HepG2 (cell line): ENCODE results near the gene EFNA2. TPM values are rescaled to one million over a fixed set of nuclear protein-coding genes. Genes with fewer than 3 reads are reported as not detected.

Experiments
- ASH2L ChIP-seq: fragments of 300-600, 200-600 bp; sonication (generic); IDR thresholded peaks from 2 replicates; pipeline ENCODE4 v1.7.0; 2017; ENCODE audit warnings: low read depth, mild to moderate bottlenecking, moderate library complexity, mixed read lengths, low read length; ENCODE audit not compliant: insufficient read length
- LRRFIP1 ChIP-seq: sonication (generic); formaldehyde crosslinking; conservative IDR thresholded peaks from 2 replicates; pipeline ENCODE4 v1.4.0; 2020; ENCODE audit warnings: missing genetic modification reagents
- NCOR1 ChIP-seq: fragments of 200-600 bp; sonication (generic); IDR thresholded peaks from 2 replicates; pipeline ENCODE4 v1.7.0; 2017; ENCODE audit warnings: antibody characterized with exemption, low read length, borderline replicate concordance
- RAD21 ChIP-seq: fragments of 450-650 bp; formaldehyde crosslinking; IDR thresholded peaks from 2 replicates; pipeline ENCODE4 v1.5.0; 2020; ENCODE audit warnings: mild to moderate bottlenecking
- RBM22 ChIP-seq: fragments of 200-400 bp; formaldehyde crosslinking; optimal IDR thresholded peaks from 2 replicates; pipeline ENCODE3; 2017; ENCODE audit warnings: mild to moderate bottlenecking, low read length, moderate library complexity
- RFXANK ChIP-seq: IDR thresholded peaks from 2 replicates; pipeline ENCODE4 v1.6.1; 2016
- SP140L ChIP-seq: sonication (generic); formaldehyde crosslinking; IDR thresholded peaks from 2 replicates; pipeline ENCODE4 v1.4.0; 2020; ENCODE audit warnings: missing genetic modification reagents, borderline replicate concordance
- ZFY ChIP-seq: sonication (generic); formaldehyde crosslinking; IDR thresholded peaks from 2 replicates; pipeline ENCODE4 v1.4.0; 2020; ENCODE audit warnings: missing genetic modification reagents
- ZMAT3 ChIP-seq: sonication (generic); formaldehyde crosslinking; conservative IDR thresholded peaks from 2 replicates; pipeline ENCODE4 v1.7.0; 2021; ENCODE audit warnings: missing genetic modification reagents
- ZNF251 ChIP-seq: sonication (generic); formaldehyde crosslinking; IDR thresholded peaks from 2 replicates; pipeline ENCODE4 v1.9.0; 2021; ENCODE audit warnings: mild to moderate bottlenecking, missing genetic modification reagents
- ZNF563 ChIP-seq: sonication (generic); formaldehyde crosslinking; IDR thresholded peaks from 2 replicates; pipeline ENCODE4 v1.8.0; 2022; ENCODE audit warnings: mild to moderate bottlenecking, moderate library complexity, missing genetic modification reagents
- ZNF746 ChIP-seq: sonication (generic); formaldehyde crosslinking; IDR thresholded peaks from 2 replicates; pipeline ENCODE4 v1.8.0; 2022; ENCODE audit warnings: mild to moderate bottlenecking, missing genetic modification reagents
- ZSCAN30 ChIP-seq: sonication (generic); formaldehyde crosslinking; IDR thresholded peaks from 2 replicates; pipeline ENCODE4 v1.5.0; 2020; ENCODE audit warnings: mild to moderate bottlenecking, missing genetic modification reagents
- polyA plus RNA-seq, 8 experiments: library from polyadenylated mRNA; depleted of rRNA in 3 of 8; stranded (reverse) in 7 of 8; unstranded in 1 of 8; fragments of >200 nt; fragmentation: Illumina TruSeq in 4 of 8; extraction: Trizol in 4 of 8; gene quantifications; 2 replicates each; pipeline versions ENCODE4 v1.2.1 to v1.2.3, GENCODE V29; 2011 to 2016; ENCODE audit warnings: low read depth in 4 of 8, missing spikeins in 1 of 8, mixed read lengths in 1 of 8; ENCODE audit not compliant: insufficient read depth in 1 of 8
- total RNA-seq, 5 experiments: library from RNA; depleted of rRNA; stranded (reverse); fragments of >200 nt; fragmentation: Illumina TruSeq; extraction: Trizol; gene quantifications; 2 replicates each; pipeline ENCODE4 v1.2.3, GENCODE V29; 2016; ENCODE audit warnings: low read depth in 1 of 5
- TF ChIP-seq, protein P1 (sequence below): sonication (generic); formaldehyde crosslinking; IDR thresholded peaks from 2 replicates; pipeline ENCODE4 v1.5.0; 2020; ENCODE audit warnings: mild to moderate bottlenecking, missing genetic modification reagents, borderline replicate concordance
- TF ChIP-seq, protein P2 (sequence below): sonication (generic); formaldehyde crosslinking; IDR thresholded peaks from 2 replicates; pipeline ENCODE4 v1.4.0; 2020; ENCODE audit warnings: missing genetic modification reagents, borderline replicate concordance
- TF ChIP-seq, protein P3 (sequence below): sonication (generic); formaldehyde crosslinking; IDR thresholded peaks from 2 replicates; pipeline ENCODE4 v1.5.1; 2020; ENCODE audit warnings: missing genetic modification reagents, mild to moderate bottlenecking, borderline replicate concordance

EFNA2 gene
- total and polyA plus RNA-seq, 2 of the 13 experiments (the other 11 are each of a cell fraction or from before 2014, with no cell fraction given), result 6.0 to 9.9 TPM

- TF ChIP-seq SP140L (CRISPR knock-in tag), result no peak
- TF ChIP-seq, protein P1, sequence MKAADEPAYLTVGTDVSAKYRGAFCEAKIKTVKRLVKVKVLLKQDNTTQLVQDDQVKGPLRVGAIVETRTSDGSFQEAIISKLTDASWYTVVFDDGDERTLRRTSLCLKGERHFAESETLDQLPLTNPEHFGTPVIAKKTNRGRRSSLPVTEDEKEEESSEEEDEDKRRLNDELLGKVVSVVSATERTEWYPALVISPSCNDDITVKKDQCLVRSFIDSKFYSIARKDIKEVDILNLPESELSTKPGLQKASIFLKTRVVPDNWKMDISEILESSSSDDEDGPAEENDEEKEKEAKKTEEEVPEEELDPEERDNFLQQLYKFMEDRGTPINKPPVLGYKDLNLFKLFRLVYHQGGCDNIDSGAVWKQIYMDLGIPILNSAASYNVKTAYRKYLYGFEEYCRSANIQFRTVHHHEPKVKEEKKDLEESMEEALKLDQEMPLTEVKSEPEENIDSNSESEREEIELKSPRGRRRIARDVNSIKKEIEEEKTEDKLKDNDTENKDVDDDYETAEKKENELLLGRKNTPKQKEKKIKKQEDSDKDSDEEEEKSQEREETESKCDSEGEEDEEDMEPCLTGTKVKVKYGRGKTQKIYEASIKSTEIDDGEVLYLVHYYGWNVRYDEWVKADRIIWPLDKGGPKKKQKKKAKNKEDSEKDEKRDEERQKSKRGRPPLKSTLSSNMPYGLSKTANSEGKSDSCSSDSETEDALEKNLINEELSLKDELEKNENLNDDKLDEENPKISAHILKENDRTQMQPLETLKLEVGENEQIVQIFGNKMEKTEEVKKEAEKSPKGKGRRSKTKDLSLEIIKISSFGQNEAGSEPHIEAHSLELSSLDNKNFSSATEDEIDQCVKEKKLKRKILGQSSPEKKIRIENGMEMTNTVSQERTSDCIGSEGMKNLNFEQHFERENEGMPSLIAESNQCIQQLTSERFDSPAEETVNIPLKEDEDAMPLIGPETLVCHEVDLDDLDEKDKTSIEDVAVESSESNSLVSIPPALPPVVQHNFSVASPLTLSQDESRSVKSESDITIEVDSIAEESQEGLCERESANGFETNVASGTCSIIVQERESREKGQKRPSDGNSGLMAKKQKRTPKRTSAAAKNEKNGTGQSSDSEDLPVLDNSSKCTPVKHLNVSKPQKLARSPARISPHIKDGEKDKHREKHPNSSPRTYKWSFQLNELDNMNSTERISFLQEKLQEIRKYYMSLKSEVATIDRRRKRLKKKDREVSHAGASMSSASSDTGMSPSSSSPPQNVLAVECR (CRISPR knock-in tag), result 0 out of 2 replicates have a peak, but pooled peaks have one; percentile 11
- TF ChIP-seq, protein P2, sequence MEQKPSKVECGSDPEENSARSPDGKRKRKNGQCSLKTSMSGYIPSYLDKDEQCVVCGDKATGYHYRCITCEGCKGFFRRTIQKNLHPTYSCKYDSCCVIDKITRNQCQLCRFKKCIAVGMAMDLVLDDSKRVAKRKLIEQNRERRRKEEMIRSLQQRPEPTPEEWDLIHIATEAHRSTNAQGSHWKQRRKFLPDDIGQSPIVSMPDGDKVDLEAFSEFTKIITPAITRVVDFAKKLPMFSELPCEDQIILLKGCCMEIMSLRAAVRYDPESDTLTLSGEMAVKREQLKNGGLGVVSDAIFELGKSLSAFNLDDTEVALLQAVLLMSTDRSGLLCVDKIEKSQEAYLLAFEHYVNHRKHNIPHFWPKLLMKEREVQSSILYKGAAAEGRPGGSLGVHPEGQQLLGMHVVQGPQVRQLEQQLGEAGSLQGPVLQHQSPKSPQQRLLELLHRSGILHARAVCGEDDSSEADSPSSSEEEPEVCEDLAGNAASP, result no peak
- TF ChIP-seq ZMAT3, result 0 out of 2 replicates have a peak, but pooled peaks have one; percentile 14
- no peak for TF ChIP-seq ZNF746 (CRISPR knock-in tag)
- no peak for TF ChIP-seq ZNF563 (CRISPR knock-in tag)
- no peak for TF ChIP-seq LRRFIP1 (CRISPR knock-in tag)
- peak; percentile 25; the same call in 1 of the 2 replicates for TF ChIP-seq ZFY
- peak; percentile 6; the same call in 1 of the 2 replicates for TF ChIP-seq NCOR1
- no peak for TF ChIP-seq RFXANK (CRISPR knock-in tag)
- TF ChIP-seq RAD21 (CRISPR knock-in tag), result peak; percentile 1; the same call in 1 of the 2 replicates
- peak; percentile 52 for TF ChIP-seq RBM22
- peak; percentile 53 for TF ChIP-seq ASH2L
- TF ChIP-seq, protein P3, sequence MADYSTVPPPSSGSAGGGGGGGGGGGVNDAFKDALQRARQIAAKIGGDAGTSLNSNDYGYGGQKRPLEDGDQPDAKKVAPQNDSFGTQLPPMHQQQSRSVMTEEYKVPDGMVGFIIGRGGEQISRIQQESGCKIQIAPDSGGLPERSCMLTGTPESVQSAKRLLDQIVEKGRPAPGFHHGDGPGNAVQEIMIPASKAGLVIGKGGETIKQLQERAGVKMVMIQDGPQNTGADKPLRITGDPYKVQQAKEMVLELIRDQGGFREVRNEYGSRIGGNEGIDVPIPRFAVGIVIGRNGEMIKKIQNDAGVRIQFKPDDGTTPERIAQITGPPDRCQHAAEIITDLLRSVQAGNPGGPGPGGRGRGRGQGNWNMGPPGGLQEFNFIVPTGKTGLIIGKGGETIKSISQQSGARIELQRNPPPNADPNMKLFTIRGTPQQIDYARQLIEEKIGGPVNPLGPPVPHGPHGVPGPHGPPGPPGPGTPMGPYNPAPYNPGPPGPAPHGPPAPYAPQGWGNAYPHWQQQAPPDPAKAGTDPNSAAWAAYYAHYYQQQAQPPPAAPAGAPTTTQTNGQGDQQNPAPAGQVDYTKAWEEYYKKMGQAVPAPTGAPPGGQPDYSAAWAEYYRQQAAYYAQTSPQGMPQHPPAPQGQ (CRISPR knock-in tag), result no peak
- TF ChIP-seq ZSCAN30 (CRISPR knock-in tag), result peak; percentile 60; the same call in 1 of the 2 replicates
- no peak for TF ChIP-seq ZNF251 (CRISPR knock-in tag)
Observed at GRCh38 chr19:1249990-1250436, 35.7 kb upstream of the EFNA2 start (continued).
